GM23338 (cell line): ENCODE measurements around the gene MYDGF.

Experiments
- CREB1 ChIP-seq: fragments of 250-450 bp; sonication (Bioruptor Pico); IDR thresholded peaks from 2 replicates; pipeline ENCODE4 v1.5.0; 2020; ENCODE audit warnings: low read depth, mild to moderate bottlenecking, moderate library complexity
- CTCF ChIP-seq, 2 experiments: fragments of 200-600 bp in 1 of 2; sonication (generic) in 1 of 2; conservative IDR thresholded peaks; 2 replicates each; pipeline versions ENCODE4 v1.5.1 to v1.6.1; 2016 to 2017; ENCODE audit warnings: antibody characterized with exemption in 2 of 2, low read depth in 2 of 2, mild to moderate bottlenecking in 2 of 2, moderate library complexity in 1 of 2
- EZH2 ChIP-seq: fragments of 200-600 bp; sonication (generic); IDR thresholded peaks from one replicate; pipeline ENCODE4 v1.8.0; 2017; ENCODE audit warnings: antibody characterized with exemption, mild to moderate bottlenecking, low read depth; ENCODE audit not compliant: unreplicated experiment
- POLR2AphosphoS5 ChIP-seq: IDR thresholded peaks from 2 replicates; pipeline ENCODE4 v1.6.1; 2016; ENCODE audit warnings: antibody characterized with exemption, low read depth
- REST ChIP-seq: IDR thresholded peaks from one replicate; pipeline ENCODE4 v1.6.1; 2018; ENCODE audit warnings: antibody characterized with exemption; ENCODE audit not compliant: unreplicated experiment

- TF ChIP-seq REST, result no peak
- no peak for TF ChIP-seq CTCF (conservative IDR thresholded peaks at IDR 0.05; ENCODE audit: low read depth in 2 of 2)
- no peak for TF ChIP-seq EZH2
- TF ChIP-seq POLR2AphosphoS5, result no peak
- no peak for TF ChIP-seq CREB1
Measured at GRCh38 chr19:4618019-4618418, 52.1 kb downstream of the MYDGF start.
